GM12892 (cell line): ENCODE results near the gene WNT7B.

Source experiments
- DNase-seq: peaks from one replicate; pipeline ENCODE4 v3.0.0; 2011; ENCODE audit not compliant: insufficient read length
- FAIRE-seq: peaks from 2 replicates; lab custom pipeline; 2011; peaks lifted over from hg19 to GRCh38; lab: Jason Lieb, UNC
- POLR2A ChIP-seq: IDR thresholded peaks from 2 replicates; pipeline ENCODE4 v1.6.1; 2011; ENCODE audit warnings: low read depth, low read length, control low read depth
- POLR2AphosphoS5 ChIP-seq: IDR thresholded peaks from 2 replicates; pipeline ENCODE4 v1.6.1; 2011; ENCODE audit warnings: low read depth, low read length, control low read depth
- TAF1 ChIP-seq: IDR thresholded peaks from 2 replicates; pipeline ENCODE4 v1.6.1; 2011; ENCODE audit warnings: low read depth, mild to moderate bottlenecking, control low read depth, low read length, borderline replicate concordance

Gene WNT7B

GRCh38 chr22:45891021-45891421 is 85.9 kb downstream of the WNT7B start:
- FAIRE-seq, result no peak
- no peak for TF ChIP-seq POLR2A
- TF ChIP-seq TAF1, result no peak
- TF ChIP-seq POLR2AphosphoS5, result no peak
- DNase-seq, result no peak

GRCh38 chr22:45890351-45890635 is 86.7 kb downstream of the WNT7B start:
- DNase-seq (no peak), FAIRE-seq (no peak)
- TF ChIP-seq POLR2A (no peak), TAF1 (no peak), POLR2AphosphoS5 (no peak)

GRCh38 chr22:45889539-45890350 is 87.2 kb downstream of the WNT7B start:
- no peak for TF ChIP-seq POLR2AphosphoS5
- no peak for TF ChIP-seq TAF1
- no peak for TF ChIP-seq POLR2A
- no peak for FAIRE-seq
- no peak for DNase-seq

GRCh38 chr22:45889093-45889538 is 87.8 kb downstream of the WNT7B start:
- no peak for DNase-seq
- no peak for FAIRE-seq
- TF ChIP-seq POLR2A (no peak), POLR2AphosphoS5 (no peak), TAF1 (no peak)

GRCh38 chr22:45888221-45889092 is 88.5 kb downstream of the WNT7B start:
- DNase-seq (no peak), FAIRE-seq (no peak)
- TF ChIP-seq POLR2AphosphoS5, result no peak
- no peak for TF ChIP-seq TAF1
- TF ChIP-seq POLR2A, result no peak

- FAIRE-seq, result no peak
- no peak for DNase-seq
Observed at GRCh38 chr22:45887202-45888131, 89.5 kb downstream of the WNT7B start.

GRCh38 chr22:45886540-45886939 is 90.4 kb downstream of the WNT7B start:
- TF ChIP-seq POLR2A (no peak), TAF1 (no peak), POLR2AphosphoS5 (no peak)
- DNase-seq (no peak), FAIRE-seq (no peak)

More at GRCh38 chr22:45887202-45888131, 89.5 kb downstream of the WNT7B start:
- TF ChIP-seq POLR2A (no peak), TAF1 (no peak), POLR2AphosphoS5 (no peak)

GRCh38 chr22:45885941-45886395 is 91.0 kb downstream of the WNT7B start:
- DNase-seq (no peak), FAIRE-seq (no peak)
- no peak for TF ChIP-seq POLR2A
- TF ChIP-seq TAF1, result no peak
- TF ChIP-seq POLR2AphosphoS5, result no peak

GRCh38 chr22:45885171-45885840 is 91.7 kb downstream of the WNT7B start:
- no peak for FAIRE-seq
- no peak for DNase-seq
- no peak for TF ChIP-seq TAF1
- no peak for TF ChIP-seq POLR2AphosphoS5
- TF ChIP-seq POLR2A, result no peak

- no peak for TF ChIP-seq TAF1
- no peak for TF ChIP-seq POLR2AphosphoS5
- TF ChIP-seq POLR2A, result no peak
- no peak for DNase-seq
- FAIRE-seq, result no peak
Observed at GRCh38 chr22:45884201-45885062, 92.5 kb downstream of the WNT7B start.

- DNase-seq (no peak), FAIRE-seq (no peak)
- TF ChIP-seq POLR2AphosphoS5, result no peak
- TF ChIP-seq POLR2A, result no peak
- no peak for TF ChIP-seq TAF1
Observed at GRCh38 chr22:45883811-45884170, 93.2 kb downstream of the WNT7B start.
